K562 (cell line): Measurements from ENCODE around the gene APCDD1L. TPM values are rescaled to one million over a fixed set of nuclear protein-coding genes. Genes with fewer than 3 reads are reported as not detected.

Experiments
- ATAC-seq: fragments of 200-7000 bp; cut with Tn5 transposase; 3 replicates; pipeline ENCODE4 v1.9.1; 2020; ENCODE audit warnings: moderate library complexity
- BruUV-seq: library from RNA; stranded (reverse); fragments of 400-500 nt; replicated peaks from 2 replicates; lab custom pipeline; 2021; lab: Mats Ljungman, UMichigan
- CTCF ChIA-PET: fragments of 300-600 bp; formaldehyde crosslinking; extraction: SDS; loops from one replicate; lab custom pipeline; 2021; ENCODE audit warnings: low intra/inter-chr PET ratio; lab: Yijun Ruan, JAX
- POLR2A ChIA-PET: fragments of 300-600, 350-650 bp; sonication (Branson Sonifier 250); formaldehyde crosslinking; extraction: SDS; loops from one replicate; lab custom pipeline; 2021; ENCODE audit warnings: antibody characterized with exemption, inconsistent platforms; lab: Yijun Ruan, JAX
- DNase-seq, 4 experiments: peaks; one replicate each; pipeline versions ENCODE4 v3.0.0 to v3.0.0-alpha.2; 2011 to 2018; ENCODE audit warnings: low spot score in 3 of 4, mixed read lengths in 3 of 4; ENCODE audit errors: extremely low read depth in 1 of 4
- FAIRE-seq: peaks from 2 replicates; lab custom pipeline; 2011; peaks lifted over from hg19 to GRCh38; lab: Jason Lieb, UNC
- H2AFZ ChIP-seq: 2 replicates; pipeline ENCODE4 v1.6.0; 2011; ENCODE audit warnings: low read depth, low read length, control low read depth, inconsistent platforms
- H3K27ac ChIP-seq: fragments of 200-600 bp; 3 replicates; pipeline ENCODE4 v1.8.0; 2011; ENCODE audit warnings: low read depth, mild to moderate bottlenecking, control low read depth, inconsistent platforms, low read length, moderate library complexity, mixed read lengths; ENCODE audit errors: extremely low read depth
- H3K27me3 ChIP-seq, 2 experiments: fragments of 300-600 bp in 1 of 2; 2 replicates in 1 of 2; 3 replicates in 1 of 2; pipeline versions ENCODE4 v1.6.0 to v1.8.0; 2011; ENCODE audit warnings: inconsistent platforms in 2 of 2, low read length in 2 of 2, mild to moderate bottlenecking in 1 of 2, mixed read lengths in 1 of 2, moderate library complexity in 1 of 2; ENCODE audit not compliant: control insufficient read depth in 2 of 2, insufficient read depth in 2 of 2
- H3K36me3 ChIP-seq: fragments of 300-600 bp; 3 replicates; pipeline ENCODE4 v1.8.0; 2011; ENCODE audit warnings: mild to moderate bottlenecking, low read length, inconsistent platforms; ENCODE audit not compliant: control insufficient read depth, insufficient read depth
- H3K4me1 ChIP-seq, 2 experiments: fragments of 200-600 bp in 1 of 2; replicated peaks in 1 of 2; 2 replicates in 1 of 2; 3 replicates in 1 of 2; pipeline versions ENCODE4 v1.5.1 to v1.8.0; 2011; ENCODE audit warnings: inconsistent platforms in 2 of 2, low read length in 2 of 2, mild to moderate bottlenecking in 1 of 2, mixed read lengths in 1 of 2, moderate library complexity in 1 of 2; ENCODE audit not compliant: control insufficient read depth in 2 of 2, insufficient read depth in 2 of 2
- H3K4me2 ChIP-seq: 2 replicates; pipeline ENCODE4 v1.6.1; 2011; ENCODE audit warnings: low read length, control low read depth, inconsistent platforms, mixed read lengths; ENCODE audit not compliant: insufficient read depth
- H3K4me3 ChIP-seq: fragments of 200-600 bp; sonication (generic), shearing (Covaris generic); 2 replicates; pipeline ENCODE4 v1.5.1; 2016; ENCODE audit warnings: control low read depth, inconsistent platforms
- H3K79me2 ChIP-seq: fragments of 200-600 bp; 3 replicates; pipeline ENCODE4 v1.8.0; 2011; ENCODE audit warnings: low read length, inconsistent platforms; ENCODE audit not compliant: control insufficient read depth, insufficient read depth
- H3K9ac ChIP-seq, 2 experiments: 2 replicates each; pipeline versions ENCODE4 v1.6.0 to v1.6.1; 2011; ENCODE audit warnings: low read depth in 2 of 2, low read length in 2 of 2, control low read depth in 1 of 2, inconsistent platforms in 1 of 2, mild to moderate bottlenecking in 1 of 2, mixed read lengths in 1 of 2; ENCODE audit not compliant: insufficient read depth in 1 of 2
- H3K9me1 ChIP-seq: one replicate; pipeline ENCODE4 v1.6.0; 2011; ENCODE audit warnings: inconsistent platforms, mild to moderate bottlenecking, low read length, moderate library complexity; ENCODE audit not compliant: control insufficient read depth, insufficient read depth
- H3K9me3 ChIP-seq: replicated peaks from 2 replicates; pipeline ENCODE4 v1.5.1; 2011; ENCODE audit warnings: low read depth, low read length, inconsistent platforms; ENCODE audit not compliant: control insufficient read depth, insufficient read depth
- H4K20me1 ChIP-seq: replicated peaks from 2 replicates; pipeline ENCODE4 v1.6.1; 2011; ENCODE audit warnings: low read length, inconsistent platforms, mixed read lengths; ENCODE audit not compliant: control insufficient read depth, insufficient read depth
- CREM ChIP-seq: IDR thresholded peaks from 2 replicates; pipeline ENCODE4 v1.6.1; 2014; ENCODE audit warnings: antibody characterized with exemption, low read depth
- NONO ChIP-seq, 2 experiments: fragments of 200-400 bp in 1 of 2; fragments of 450-650 bp in 1 of 2; formaldehyde crosslinking in 1 of 2; IDR thresholded peaks; 2 replicates each; pipeline ENCODE4 v1.6.1; 2017; ENCODE audit warnings: low read depth in 2 of 2, mild to moderate bottlenecking in 2 of 2, moderate library complexity in 2 of 2, low read length in 1 of 2
- ZBTB40 ChIP-seq, 2 experiments: fragments of 450-650 bp in 1 of 2; sonication (generic) in 1 of 2; formaldehyde crosslinking in 1 of 2; IDR thresholded peaks; 2 replicates each; pipeline versions ENCODE4 v1.7.1 to v1.9.0; 2016 to 2022; ENCODE audit warnings: inconsistent platforms in 1 of 2, mild to moderate bottlenecking in 1 of 2, missing genetic modification reagents in 1 of 2
- WGBS: fragments of 100-300 bp; shearing (Covaris generic); methylation state at CpG from one replicate; pipeline ENCODE4 v1.1.6; 2016; ENCODE audit warnings: low coverage, mixed read lengths; ENCODE audit not compliant: insufficient coverage; ENCODE audit errors: missing lambda C conversion rate; 5-methylcytosine and 5-hydroxymethylcytosine counted together
- in situ Hi-C: fragments of 300-500 bp; cut with MboI; formaldehyde crosslinking; loops from 4 replicates; pipeline ENCODE4 v1.15.0; 2018; ENCODE audit warnings: inconsistent platforms, mixed read lengths
- intact Hi-C: fragments of 100-400 bp; cut with micrococcal nuclease; formaldehyde crosslinking; loops from 2 replicates; pipeline ENCODE4 v1.14.2; 2022
- polyA plus RNA-seq, 8 experiments: library from polyadenylated mRNA; depleted of rRNA in 4 of 8; stranded (reverse) in 5 of 8; unstranded in 3 of 8; fragments of >200 nt; fragmentation: Nextera tagmentation in 2 of 8; fragmentation: Illumina TruSeq in 1 of 8; extraction: Ambion mirVana in 2 of 8; extraction: Trizol in 1 of 8; gene quantifications; 2 replicates each; pipeline versions ENCODE4 v1.2.1 to v1.2.3, GENCODE V29; 2011 to 2014; ENCODE audit warnings: inconsistent platforms in 1 of 8, missing spikeins in 1 of 8
- total RNA-seq, 7 experiments: library from RNA; depleted of rRNA in 6 of 7; stranded (reverse); fragments of >200 nt in 6 of 7; fragmentation: Illumina TruSeq in 2 of 7; extraction: Trizol in 2 of 7; gene quantifications; 2 replicates each; pipeline versions ENCODE4 v1.2.1 to v1.2.3, GENCODE V29; 2011 to 2021; ENCODE audit warnings: low replicate concordance in 1 of 7

APCDD1L gene
- total and polyA plus RNA-seq, 9 of the 15 experiments (the other 6 are each of a cell fraction or from before 2014, with no cell fraction given): not detected

GRCh38 chr20:58554541-58554940 is 39.3 kb upstream of the APCDD1L start:
- Histone ChIP-seq H2AFZ (no peak overlapping the region), H3K4me2 (no peak overlapping the region), H3K4me1 (peaks cover 0 to 5% of the 10 kb centered on the region in 2 experiments; a peak in 2 of 5 replicates), H3K9me1 (no peaks in the 10 kb centered on the region), H3K79me2 (no peaks in the 10 kb centered on the region), H3K4me3 (no peak overlapping the region), H3K27ac (no peak overlapping the region), H3K9me3 (no peaks in the 10 kb centered on the region), H3K9ac (no peak overlapping the region), H3K27me3 (peaks cover 8 to 58% of the 10 kb centered on the region in 2 experiments; a peak in 4 of 5 replicates), H3K36me3 (no peaks in the 10 kb centered on the region), H4K20me1 (no peaks in the 10 kb centered on the region; the same call in 1 of the 2 replicates)
- POLR2A ChIA-PET: interaction anchor here (0.5 to 0.7 kb wide), 3 partner anchors 12 to 317 kb away, joined by 3 to 6 read pairs (median 4); no protein-coding TSS in a partner anchor
- intact Hi-C loops: no loop called here
- CTCF ChIA-PET: no interaction called here
- no peak for DNase-seq
- in situ Hi-C loops: no loop called here
- FAIRE-seq: no peak
- WGBS: 11% methylated on average over 3 of the region's 3 CpGs
- ATAC-seq: no peak
- BruUV-seq: no TSS peak
- no peak for TF ChIP-seq NONO (IDR thresholded peaks at IDR 0.05; ENCODE audit: low read depth in 2 of 2, low read length in 1 of 2)
- TF ChIP-seq ZBTB40 (IDR thresholded peaks at IDR 0.05): no peak
- TF ChIP-seq ZBTB40 (CRISPR knock-in tag; IDR thresholded peaks at IDR 0.05): no peak
- no peak for TF ChIP-seq CREM
